Suprapubic skin (tissue), 3 donors: ENCODE measurements around the gene TNMD.

ENCODE experiments used
- POLR2A ChIP-seq, 2 donors: fragments of 450-650 bp; IDR thresholded peaks; one replicate each; pipeline ENCODE4 v1.6.1; 2017; ENCODE audit warnings: antibody characterized with exemption in 2 of 2, mild to moderate bottlenecking in 2 of 2, moderate library complexity in 2 of 2
- TF ChIP-seq, protein P1 (sequence below), 2 donors: fragments of 200-600 bp in 1 of 2; fragments of 450-650 bp in 1 of 2; sonication (generic) in 1 of 2; IDR thresholded peaks; one replicate each; pipeline ENCODE4 v1.5.1; 2016 to 2019; ENCODE audit warnings: antibody characterized with exemption in 2 of 2, mild to moderate bottlenecking in 1 of 2, moderate library complexity in 1 of 2

DNA sequence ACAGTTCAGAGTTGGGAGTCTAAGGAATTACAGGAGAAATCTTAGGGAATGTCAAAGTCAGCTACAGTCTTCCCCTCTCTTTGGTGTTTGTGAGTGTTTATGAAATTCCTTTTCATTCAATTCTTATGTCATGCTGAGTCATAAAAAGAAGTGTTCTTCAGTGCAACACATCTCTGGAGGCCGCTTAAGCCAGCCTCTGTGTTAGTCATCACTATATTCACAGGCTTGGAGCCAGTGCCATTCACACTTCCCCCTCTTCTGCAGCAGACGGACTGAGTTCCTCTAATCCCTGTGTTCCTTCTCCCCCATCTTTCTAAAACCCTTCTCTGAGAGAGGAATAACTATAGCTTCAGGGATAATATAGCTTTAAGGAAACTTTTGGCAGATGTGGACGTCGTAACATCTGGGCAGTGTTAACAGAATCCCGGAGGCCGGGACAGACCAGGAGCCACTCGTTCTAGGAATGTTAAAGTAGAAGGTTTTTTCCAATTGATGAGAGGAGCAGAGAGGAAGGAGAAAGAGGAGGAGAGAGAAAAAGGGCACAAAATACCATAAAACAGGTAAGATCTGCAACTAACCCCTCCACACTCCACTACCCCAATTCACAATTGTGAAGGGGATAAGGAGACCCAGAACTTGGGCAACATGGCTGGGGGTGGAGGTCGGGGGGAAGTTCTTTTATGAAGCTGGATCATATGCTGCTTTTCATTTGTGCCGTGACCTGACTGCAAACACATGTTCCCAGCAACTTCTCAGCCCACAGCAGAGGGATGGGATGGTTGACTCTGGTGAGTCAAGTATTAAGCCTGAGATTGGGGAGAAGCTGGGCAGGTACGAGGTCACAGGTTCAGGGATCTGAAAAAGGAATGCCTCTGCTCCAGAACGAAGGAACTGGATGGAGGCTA is 59.5 kb downstream of the TNMD start, which contains the start of gene SRPX2:
- peak in 1 of 2 donors; percentile 32 for TF ChIP-seq POLR2A (IDR thresholded peaks at IDR 0.05)
- TF ChIP-seq, protein P1, sequence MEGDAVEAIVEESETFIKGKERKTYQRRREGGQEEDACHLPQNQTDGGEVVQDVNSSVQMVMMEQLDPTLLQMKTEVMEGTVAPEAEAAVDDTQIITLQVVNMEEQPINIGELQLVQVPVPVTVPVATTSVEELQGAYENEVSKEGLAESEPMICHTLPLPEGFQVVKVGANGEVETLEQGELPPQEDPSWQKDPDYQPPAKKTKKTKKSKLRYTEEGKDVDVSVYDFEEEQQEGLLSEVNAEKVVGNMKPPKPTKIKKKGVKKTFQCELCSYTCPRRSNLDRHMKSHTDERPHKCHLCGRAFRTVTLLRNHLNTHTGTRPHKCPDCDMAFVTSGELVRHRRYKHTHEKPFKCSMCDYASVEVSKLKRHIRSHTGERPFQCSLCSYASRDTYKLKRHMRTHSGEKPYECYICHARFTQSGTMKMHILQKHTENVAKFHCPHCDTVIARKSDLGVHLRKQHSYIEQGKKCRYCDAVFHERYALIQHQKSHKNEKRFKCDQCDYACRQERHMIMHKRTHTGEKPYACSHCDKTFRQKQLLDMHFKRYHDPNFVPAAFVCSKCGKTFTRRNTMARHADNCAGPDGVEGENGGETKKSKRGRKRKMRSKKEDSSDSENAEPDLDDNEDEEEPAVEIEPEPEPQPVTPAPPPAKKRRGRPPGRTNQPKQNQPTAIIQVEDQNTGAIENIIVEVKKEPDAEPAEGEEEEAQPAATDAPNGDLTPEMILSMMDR (IDR thresholded peaks at IDR 0.05): no peak
